Esophagus (tissue), 2 donors: Measurements from ENCODE around the gene PRIM2. TPM values are rescaled to one million over a fixed set of nuclear protein-coding genes. Genes with fewer than 3 reads are reported as not detected.
"Not testable (repeated sequence)": the region's sequence is repeated elsewhere in the genome, so short reads cannot be mapped to it uniquely, and the experiment has no call there.

Source experiments
- H3K27ac ChIP-seq, 2 donors: one replicate each; pipeline ENCODE4 v1.5.1; 2013; ENCODE audit warnings: low read depth in 2 of 2, mild to moderate bottlenecking in 2 of 2, inconsistent platforms in 1 of 2, low read length in 1 of 2, moderate library complexity in 1 of 2
- H3K27me3 ChIP-seq, 2 donors: one replicate each; pipeline ENCODE4 v1.6.1; 2013; ENCODE audit warnings: low read length in 2 of 2, control low read depth in 1 of 2, mild to moderate bottlenecking in 1 of 2; ENCODE audit not compliant: insufficient read depth in 2 of 2, control insufficient read depth in 1 of 2
- H3K36me3 ChIP-seq, 2 donors: one replicate each; pipeline ENCODE4 v1.6.1; 2013; ENCODE audit warnings: low read length in 1 of 2; ENCODE audit not compliant: control insufficient read depth in 2 of 2, insufficient read depth in 2 of 2
- H3K4me1 ChIP-seq, 2 donors: one replicate each; pipeline ENCODE4 v1.6.1; 2013; ENCODE audit warnings: low read length in 1 of 2; ENCODE audit not compliant: control insufficient read depth in 2 of 2, insufficient read depth in 2 of 2
- H3K4me3 ChIP-seq, 2 donors: one replicate each; pipeline ENCODE4 v1.5.1; 2013; ENCODE audit warnings: low read length in 2 of 2, mild to moderate bottlenecking in 2 of 2, low read depth in 1 of 2, moderate library complexity in 1 of 2
- H3K9me3 ChIP-seq, 2 donors: one replicate each; pipeline ENCODE4 v1.6.1; 2013; ENCODE audit warnings: mild to moderate bottlenecking in 2 of 2, low read depth in 1 of 2, low read length in 1 of 2, moderate library complexity in 1 of 2; ENCODE audit not compliant: control insufficient read depth in 2 of 2, insufficient read depth in 1 of 2
- WGBS, 2 donors: extraction: QIAGEN DNeasy Blood & Tissue Kit; methylation state at CpG; one replicate each; pipeline ENCODE4 v1.1.7; 2013; 5-methylcytosine and 5-hydroxymethylcytosine counted together
- polyA plus RNA-seq, 2 donors: library from polyadenylated mRNA; stranded (reverse); fragments of 200-250 nt; gene quantifications; one replicate each; pipeline ENCODE4 v1.2.3, GENCODE V29; 2013
- donor health status: healthy with polysubstance abuse.
- donor health status: Bipolar disorder and iron deficiency.

PRIM2 gene
- polyA plus RNA-seq, 2 donors, result 3.7 to 4.5 TPM

DNA sequence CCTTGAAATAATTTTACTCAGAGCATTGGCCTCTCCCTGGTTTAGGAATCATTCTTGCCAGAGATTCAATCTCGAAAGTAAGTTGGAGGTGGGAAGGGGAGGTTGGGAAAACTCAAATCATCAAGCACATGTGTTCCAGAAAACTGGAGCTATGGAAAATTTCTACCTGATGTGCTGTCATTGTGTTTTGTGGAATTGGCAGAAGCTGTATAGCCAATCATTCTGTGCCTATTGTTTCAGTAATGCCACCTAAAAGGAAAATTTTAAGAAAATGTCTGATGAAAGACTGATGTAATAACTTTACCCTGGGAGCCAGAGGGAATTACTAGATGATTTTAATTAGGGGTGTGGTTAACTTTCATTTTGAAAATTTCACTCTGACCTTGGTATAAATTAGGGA is 187.8 kb downstream of the PRIM2 start:
- not testable (repeated sequence) for H3K27ac ChIP-seq, H3K36me3 ChIP-seq, H3K27me3 ChIP-seq, H3K4me1 ChIP-seq, H3K9me3 ChIP-seq, H3K4me3 ChIP-seq
- WGBS, 2 donors, result 74 to 83% methylated on average over 1 of the region's 1 CpG

- 90% methylated on average over 4 of the region's 4 CpGs for WGBS, 2 donors
- H3K27ac ChIP-seq, H3K4me3 ChIP-seq, H3K9me3 ChIP-seq, H3K4me1 ChIP-seq, H3K36me3 ChIP-seq, H3K27me3 ChIP-seq: not testable (repeated sequence)
Observed at GRCh38 chr6:57510390-57510789, 193.0 kb downstream of the PRIM2 start.

GRCh38 chr6:57515171-57515570 is 197.7 kb downstream of the PRIM2 start:
- not testable (repeated sequence) for H3K4me1 ChIP-seq, H3K27me3 ChIP-seq, H3K4me3 ChIP-seq, H3K36me3 ChIP-seq, H3K27ac ChIP-seq, H3K9me3 ChIP-seq
- WGBS, 2 donors, result 82 to 91% methylated on average over 1 of the region's 1 CpG

GRCh38 chr6:57515845-57516244 is 198.4 kb downstream of the PRIM2 start:
- not testable (repeated sequence) for H3K27me3 ChIP-seq, H3K27ac ChIP-seq, H3K4me3 ChIP-seq, H3K36me3 ChIP-seq, H3K9me3 ChIP-seq, H3K4me1 ChIP-seq
- 91% methylated on average over 1 of the region's 3 CpGs for WGBS, 2 donors

- not testable (repeated sequence) for H3K4me3 ChIP-seq, H3K36me3 ChIP-seq, H3K27me3 ChIP-seq, H3K9me3 ChIP-seq, H3K4me1 ChIP-seq, H3K27ac ChIP-seq
- WGBS, 2 donors, result 88 to 91% methylated on average over 3 of the region's 3 CpGs
Observed at GRCh38 chr6:57516776-57517175, 199.3 kb downstream of the PRIM2 start.

- not testable (repeated sequence) for H3K9me3 ChIP-seq, H3K4me3 ChIP-seq, H3K27me3 ChIP-seq, H3K27ac ChIP-seq, H3K36me3 ChIP-seq, H3K4me1 ChIP-seq
- 88 to 90% methylated on average over 12 of the region's 12 CpGs for WGBS, 2 donors
Observed at GRCh38 chr6:57519198-57519597, 201.8 kb downstream of the PRIM2 start.

- 73 to 84% methylated on average over 1 of the region's 1 CpG for WGBS, 2 donors
- H3K4me3 ChIP-seq, H3K9me3 ChIP-seq, H3K4me1 ChIP-seq, H3K27me3 ChIP-seq, H3K36me3 ChIP-seq, H3K27ac ChIP-seq: not testable (repeated sequence)
Observed at GRCh38 chr6:57521085-57521484, 203.7 kb downstream of the PRIM2 start.

- not testable (repeated sequence) for H3K4me1 ChIP-seq, H3K27ac ChIP-seq
- 67 to 71% methylated on average over 2 of the region's 2 CpGs for WGBS, 2 donors
Observed at GRCh38 chr6:57523221-57523620, 205.8 kb downstream of the PRIM2 start.

GRCh38 chr6:57529755-57530154 is 212.3 kb downstream of the PRIM2 start:
- not testable (repeated sequence) for H3K27ac ChIP-seq, H3K27me3 ChIP-seq, H3K4me1 ChIP-seq, H3K9me3 ChIP-seq, H3K36me3 ChIP-seq, H3K4me3 ChIP-seq
- whole genome bisulfite sequencing, 2 donors, result 60% methylated on average over 1 of the region's 1 CpG; no CpG with 5 or more reads in 1 of the 2 donors

More at GRCh38 chr6:57523221-57523620, 205.8 kb downstream of the PRIM2 start:
- H3K9me3 ChIP-seq, H3K36me3 ChIP-seq, H3K4me3 ChIP-seq, H3K27me3 ChIP-seq: not testable (repeated sequence)

DNA sequence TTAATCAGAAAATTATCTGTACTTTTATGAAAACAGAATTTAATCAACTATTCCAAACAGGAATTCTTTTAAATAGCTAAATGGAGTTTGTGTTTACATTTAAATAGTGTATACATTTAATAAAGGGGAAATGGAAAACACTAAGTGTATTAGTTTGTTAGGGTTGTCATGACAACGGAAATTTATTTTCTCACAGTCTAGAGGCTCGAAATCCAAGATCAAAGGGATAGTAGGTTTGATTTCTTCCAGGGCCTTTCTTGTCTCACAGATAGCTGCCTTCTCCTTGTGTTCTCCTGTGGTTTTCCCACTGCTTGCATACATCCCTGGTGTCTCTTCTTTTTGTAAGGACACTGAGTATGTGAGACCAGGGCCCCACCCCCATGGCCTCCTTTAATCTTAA is 215.2 kb downstream of the PRIM2 start:
- not testable (repeated sequence) for H3K4me1 ChIP-seq, H3K27ac ChIP-seq, H3K9me3 ChIP-seq, H3K27me3 ChIP-seq, H3K4me3 ChIP-seq, H3K36me3 ChIP-seq
- WGBS, 2 donors, result 84 to 88% methylated on average over 2 of the region's 2 CpGs
